Ishikawa (cell line): Measurements from ENCODE around the gene CRYBA2.
A peak's percentile ranks its signal among the peaks of the same experiment; 100 is the strongest.

Experiments used
- CEBPB ChIP-seq: IDR thresholded peaks from 2 replicates; pipeline ENCODE4 v1.6.1; 2012
- CREB1 ChIP-seq: IDR thresholded peaks from 2 replicates; pipeline ENCODE4 v1.6.1; 2012; ENCODE audit warnings: low read depth
- EGR1 ChIP-seq: IDR thresholded peaks from 2 replicates; pipeline ENCODE4 v1.6.1; 2012
- EP300 ChIP-seq: IDR thresholded peaks from 2 replicates; pipeline ENCODE4 v1.6.1; 2012; ENCODE audit warnings: borderline replicate concordance
- FOXM1 ChIP-seq: IDR thresholded peaks from 2 replicates; pipeline ENCODE4 v1.6.1; 2012; ENCODE audit warnings: low read depth, borderline replicate concordance
- MAX ChIP-seq: IDR thresholded peaks from 2 replicates; pipeline ENCODE4 v1.6.1; 2012
- NFIC ChIP-seq: IDR thresholded peaks from 2 replicates; pipeline ENCODE4 v1.6.1; 2012
- RAD21 ChIP-seq: IDR thresholded peaks from 2 replicates; pipeline ENCODE4 v1.6.1; 2012; ENCODE audit warnings: low read depth
- REST ChIP-seq: IDR thresholded peaks from 2 replicates; pipeline ENCODE4 v1.6.1; 2012; ENCODE audit warnings: low read depth, mild to moderate bottlenecking
- TAF1 ChIP-seq: IDR thresholded peaks from 2 replicates; pipeline ENCODE4 v1.6.1; 2012; ENCODE audit warnings: low read depth, mild to moderate bottlenecking
- TCF12 ChIP-seq: IDR thresholded peaks from 2 replicates; pipeline ENCODE4 v1.6.1; 2012; ENCODE audit warnings: low read depth
- TEAD4 ChIP-seq: IDR thresholded peaks from 2 replicates; pipeline ENCODE4 v1.6.1; 2012
- USF1 ChIP-seq: IDR thresholded peaks from 2 replicates; pipeline ENCODE4 v1.6.1; 2012
- YY1 ChIP-seq: IDR thresholded peaks from 2 replicates; pipeline ENCODE4 v1.6.1; 2012; ENCODE audit warnings: low read depth
- ZBTB7A ChIP-seq: IDR thresholded peaks from 2 replicates; pipeline ENCODE4 v1.6.1; 2012; ENCODE audit warnings: low read depth

Gene CRYBA2

GRCh38 chr2:218961651-218962570 is 31.3 kb downstream of the CRYBA2 start:
- no peak for TF ChIP-seq CEBPB
- no peak for TF ChIP-seq USF1
- TF ChIP-seq TEAD4 = no peak
- TF ChIP-seq EGR1 = no peak
- no peak for TF ChIP-seq RAD21
- TF ChIP-seq TAF1 = no peak
- peak; percentile 87 for TF ChIP-seq REST
- TF ChIP-seq FOXM1 = no peak

GRCh38 chr2:218961229-218961628 is 32.0 kb downstream of the CRYBA2 start:
- TF ChIP-seq TCF12 (no peak), TAF1 (no peak), TEAD4 (no peak), RAD21 (no peak)

- TF ChIP-seq YY1 (no peak), CREB1 (no peak), TAF1 (no peak), NFIC (no peak), USF1 (no peak), MAX (no peak), EP300 (no peak)
Observed at GRCh38 chr2:218960309-218961165, 32.7 kb downstream of the CRYBA2 start.

- TF ChIP-seq TAF1 (no peak), ZBTB7A (no peak), TEAD4 (no peak), REST (peak; percentile 8; the same call in 1 of the 2 replicates), TCF12 (no peak)
Observed at GRCh38 chr2:218959761-218960308, 33.4 kb downstream of the CRYBA2 start.

GRCh38 chr2:218959141-218959731 is 34.0 kb downstream of the CRYBA2 start, which contains the start of gene CDK5R2:
Gene CDK5R2 (plus strand): TSS chr2:218959666. CDS start chr2:218959821, 155 bp downstream.
- no peak for TF ChIP-seq CEBPB
- 0 out of 2 replicates have a peak, but pooled peaks have one; percentile 45 for TF ChIP-seq ZBTB7A

GRCh38 chr2:218958276-218958675 is 34.9 kb downstream of the CRYBA2 start:
- TF ChIP-seq TAF1 = no peak
- TF ChIP-seq EP300 = no peak
- TF ChIP-seq RAD21 = no peak
